Stimulated activated CD4-positive, alpha-beta T cell treated with anti-CD3 and anti-CD28 coated beads, Interleukin-12 subunit alpha, Interleukin-12 subunit beta, amount 100 ng/mL, for 24 hours (primary cell): Measurements from ENCODE around the gene ATP6V1B1.
A peak's percentile ranks its signal among the peaks of the same experiment; 100 is the strongest.

ENCODE experiments used
- DNase-seq, 2 experiments: peaks; one replicate each; pipeline ENCODE4 v3.0.0-alpha.2; 2020; ENCODE audit warnings: low read depth in 2 of 2

Gene ATP6V1B1

GRCh38 chr2:70943205-70943871, 7.6 kb downstream of the ATP6V1B1 start:
- no peak for DNase-seq

- no peak for DNase-seq
Measured at GRCh38 chr2:70944111-70944690, 8.5 kb downstream of the ATP6V1B1 start.

GRCh38 chr2:70946832-70947442, 11.2 kb downstream of the ATP6V1B1 start:
- peak in 1 of 2 experiments; percentile 46 for DNase-seq

- no peak for DNase-seq
Measured at GRCh38 chr2:70947556-70948184, 12.0 kb downstream of the ATP6V1B1 start.

- DNase-seq = peak; percentile 57 to 80
Measured at GRCh38 chr2:70948337-70949003, 12.8 kb downstream of the ATP6V1B1 start.

- no peak for DNase-seq
Measured at GRCh38 chr2:70949086-70949485, 13.4 kb downstream of the ATP6V1B1 start.

GRCh38 chr2:70954886-70955285, 19.2 kb downstream of the ATP6V1B1 start:
- no peak for DNase-seq

GRCh38 chr2:70956141-70956540, 20.4 kb downstream of the ATP6V1B1 start:
- no peak for DNase-seq

- DNase-seq = no peak
Measured at GRCh38 chr2:70957798-70958197, 22.1 kb downstream of the ATP6V1B1 start.

GRCh38 chr2:70958759-70959158, 23.1 kb downstream of the ATP6V1B1 start:
- no peak for DNase-seq

- no peak for DNase-seq
Measured at GRCh38 chr2:70959271-70959761, 23.6 kb downstream of the ATP6V1B1 start.

GRCh38 chr2:70959851-70960832, 24.4 kb downstream of the ATP6V1B1 start:
- no peak for DNase-seq

- DNase-seq = no peak
Measured at GRCh38 chr2:70960833-70961647, 25.3 kb downstream of the ATP6V1B1 start.

- DNase-seq = no peak
Measured at GRCh38 chr2:70961648-70961994, 25.9 kb downstream of the ATP6V1B1 start.

GRCh38 chr2:70962211-70962884, 26.6 kb downstream of the ATP6V1B1 start:
- DNase-seq = no peak

- DNase-seq = no peak
Measured at GRCh38 chr2:70962885-70963878, 27.5 kb downstream of the ATP6V1B1 start.

GRCh38 chr2:70964133-70964532, 28.4 kb downstream of the ATP6V1B1 start:
- no peak for DNase-seq
